Panc1 (cell line): Measurements from ENCODE around the gene CCDC9B.

Source experiments
- POLR2AphosphoS5 ChIP-seq: IDR thresholded peaks from 2 replicates; pipeline ENCODE4 v1.6.1; 2012; ENCODE audit warnings: mild to moderate bottlenecking, low read depth, low read length, moderate library complexity
- TF ChIP-seq, protein P1 (sequence below): fragments of 450-650 bp; IDR thresholded peaks from 2 replicates; pipeline ENCODE4 v1.5.1; 2017; ENCODE audit warnings: mild to moderate bottlenecking

DNA sequence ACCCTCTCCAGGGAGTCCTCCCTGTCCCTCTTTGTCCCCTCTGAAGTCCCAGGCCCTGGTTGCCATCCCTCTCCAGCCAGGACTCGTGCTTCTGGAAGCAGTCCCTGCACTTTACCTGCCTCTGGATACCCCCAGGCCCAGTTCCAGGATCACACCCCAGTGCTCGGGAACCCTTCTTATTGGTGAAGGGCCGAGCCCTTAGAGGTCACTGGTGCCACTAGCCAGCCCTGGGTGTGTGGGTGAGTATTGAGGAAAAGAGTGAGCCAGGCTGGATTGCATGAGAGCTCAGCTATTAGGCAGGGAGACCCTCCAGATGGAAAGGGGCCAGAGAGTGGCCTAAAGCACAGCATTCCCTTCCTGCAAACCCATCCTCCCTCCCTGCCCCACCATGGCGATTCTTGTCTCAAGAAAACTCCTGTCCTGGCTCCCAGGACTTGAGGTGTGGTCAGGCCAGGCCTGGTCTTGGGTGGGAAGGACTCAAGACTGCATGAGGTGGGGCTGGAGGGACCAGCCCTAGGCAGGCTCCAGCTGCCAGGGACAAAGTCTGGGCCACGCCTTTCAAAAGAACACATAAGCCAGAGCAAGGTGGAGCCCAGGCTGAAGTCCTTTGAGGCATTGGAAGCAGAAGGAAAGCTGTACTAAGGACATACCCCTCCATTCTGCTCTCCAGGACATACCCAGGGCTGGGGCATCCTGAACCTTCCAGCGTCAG lies 5.3 kb upstream of the CCDC9B start:
- no peak for TF ChIP-seq POLR2AphosphoS5
- TF ChIP-seq, protein P1, sequence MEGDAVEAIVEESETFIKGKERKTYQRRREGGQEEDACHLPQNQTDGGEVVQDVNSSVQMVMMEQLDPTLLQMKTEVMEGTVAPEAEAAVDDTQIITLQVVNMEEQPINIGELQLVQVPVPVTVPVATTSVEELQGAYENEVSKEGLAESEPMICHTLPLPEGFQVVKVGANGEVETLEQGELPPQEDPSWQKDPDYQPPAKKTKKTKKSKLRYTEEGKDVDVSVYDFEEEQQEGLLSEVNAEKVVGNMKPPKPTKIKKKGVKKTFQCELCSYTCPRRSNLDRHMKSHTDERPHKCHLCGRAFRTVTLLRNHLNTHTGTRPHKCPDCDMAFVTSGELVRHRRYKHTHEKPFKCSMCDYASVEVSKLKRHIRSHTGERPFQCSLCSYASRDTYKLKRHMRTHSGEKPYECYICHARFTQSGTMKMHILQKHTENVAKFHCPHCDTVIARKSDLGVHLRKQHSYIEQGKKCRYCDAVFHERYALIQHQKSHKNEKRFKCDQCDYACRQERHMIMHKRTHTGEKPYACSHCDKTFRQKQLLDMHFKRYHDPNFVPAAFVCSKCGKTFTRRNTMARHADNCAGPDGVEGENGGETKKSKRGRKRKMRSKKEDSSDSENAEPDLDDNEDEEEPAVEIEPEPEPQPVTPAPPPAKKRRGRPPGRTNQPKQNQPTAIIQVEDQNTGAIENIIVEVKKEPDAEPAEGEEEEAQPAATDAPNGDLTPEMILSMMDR, result no peak
